Parathyroid adenoma (tissue), 2 donors: ENCODE results near the gene DLX6.

Experiments used
- H2AFZ ChIP-seq: fragments of 300-600 bp; sonication (generic); one replicate; pipeline ENCODE4 v1.7.0; 2017; ENCODE audit warnings: antibody characterized with exemption, mild to moderate bottlenecking
- H3K27ac ChIP-seq: fragments of 300-600 bp; sonication (generic); one replicate; pipeline ENCODE4 v1.7.0; 2017
- H3K27me3 ChIP-seq: fragments of 300-600 bp; sonication (generic); one replicate; pipeline ENCODE4 v1.7.0; 2017; ENCODE audit warnings: low read length; ENCODE audit not compliant: control insufficient read depth, insufficient read depth
- H3K36me3 ChIP-seq: fragments of 300-600 bp; sonication (generic); one replicate; pipeline ENCODE4 v1.7.0; 2017; ENCODE audit warnings: low read length; ENCODE audit not compliant: control insufficient read depth, insufficient read depth
- H3K4me1 ChIP-seq: fragments of 300-600 bp; sonication (generic); one replicate; pipeline ENCODE4 v1.7.0; 2017; ENCODE audit warnings: control low read depth
- H3K4me2 ChIP-seq: fragments of 300-600 bp; sonication (generic); one replicate; pipeline ENCODE4 v1.7.0; 2017; ENCODE audit warnings: low read length
- H3K4me3 ChIP-seq: fragments of 300-600 bp; sonication (generic); one replicate; pipeline ENCODE4 v1.7.0; 2017; ENCODE audit warnings: low read depth, low read length
- H3K79me2 ChIP-seq: fragments of 300-600 bp; sonication (generic); one replicate; pipeline ENCODE4 v1.7.0; 2017; ENCODE audit warnings: control low read depth
- H3K9ac ChIP-seq: fragments of 300-600 bp; sonication (generic); one replicate; pipeline ENCODE4 v1.7.0; 2017; ENCODE audit warnings: mild to moderate bottlenecking
- H3K9me3 ChIP-seq: fragments of 300-600 bp; sonication (generic); one replicate; pipeline ENCODE4 v1.7.0; 2017; ENCODE audit warnings: low read length; ENCODE audit not compliant: control insufficient read depth
- CTCF ChIP-seq: fragments of 300-600 bp; sonication (generic); IDR thresholded peaks from one replicate; pipeline ENCODE4 v1.7.0; 2017; ENCODE audit warnings: antibody characterized with exemption, mild to moderate bottlenecking
- donor health status: primary hyperparathyroidism.

Gene DLX6

GRCh38 chr7:96997512-96998032 lies 7.8 kb upstream of the DLX6 start:
- H3K4me1 ChIP-seq = no peaks in the 10 kb centered on the region
- peaks cover 14% of the 10 kb centered on the region for H3K27me3 ChIP-seq

DNA sequence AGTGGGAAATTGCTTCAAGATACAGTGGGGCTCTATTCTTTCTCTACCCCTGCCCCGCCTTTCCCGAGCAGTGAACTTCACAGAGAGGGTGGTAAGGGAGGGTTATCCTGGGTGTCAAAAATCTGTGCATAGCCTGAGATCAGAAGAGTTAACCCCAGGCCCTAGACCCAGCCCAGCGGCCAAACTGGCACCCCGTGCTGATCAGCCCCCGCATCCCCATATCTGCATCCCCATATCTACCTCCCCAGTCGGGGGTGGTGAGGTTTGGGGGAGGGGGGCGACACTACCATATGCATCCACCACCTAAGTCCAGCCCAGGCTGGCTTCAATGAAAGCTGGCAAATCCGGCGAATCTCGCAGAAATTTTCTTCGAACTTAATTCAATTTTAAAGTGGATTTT lies 7.0 kb upstream of the DLX6 start:
- Histone ChIP-seq H3K36me3 (no peaks in the 10 kb centered on the region), H3K4me1 (no peaks in the 10 kb centered on the region), H3K9me3 (no peaks in the 10 kb centered on the region), H3K27me3 (peaks cover 8% of the 10 kb centered on the region), H3K4me3 (no peak overlapping the region), H3K79me2 (no peaks in the 10 kb centered on the region), H2AFZ (no peak overlapping the region), H3K27ac (no peak overlapping the region), H3K9ac (no peak overlapping the region), H3K4me2 (no peak overlapping the region)
- TF ChIP-seq CTCF = no peak

More at GRCh38 chr7:96997512-96998032, 7.8 kb upstream of the DLX6 start:
- Histone ChIP-seq H3K79me2 (no peaks in the 10 kb centered on the region), H3K9ac (no peak overlapping the region), H3K36me3 (no peaks in the 10 kb centered on the region), H3K9me3 (no peaks in the 10 kb centered on the region), H3K4me2 (no peak overlapping the region), H3K27ac (no peak overlapping the region), H2AFZ (no peak overlapping the region), H3K4me3 (no peak overlapping the region)
- TF ChIP-seq CTCF = no peak

DNA sequence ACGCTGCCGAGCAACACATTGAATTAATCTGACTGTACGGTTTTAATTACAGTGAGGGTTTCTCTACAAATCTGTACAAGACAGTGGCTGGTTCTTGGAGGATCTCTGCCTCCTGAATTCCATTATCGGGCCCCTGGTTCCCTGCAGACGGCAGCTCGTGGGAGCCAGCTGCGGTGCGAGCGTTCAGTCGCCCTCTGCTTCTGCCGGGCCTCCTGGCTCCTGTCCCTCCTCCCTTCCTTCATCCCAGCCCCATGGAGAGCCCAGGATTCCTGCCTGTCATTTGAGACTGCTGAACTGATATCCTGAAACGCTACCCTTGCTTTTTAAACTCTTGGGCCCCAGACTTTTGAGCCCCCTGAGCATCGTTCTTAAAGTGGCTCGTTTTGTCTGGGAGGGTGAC lies 6.6 kb upstream of the DLX6 start:
- no peaks in the 10 kb centered on the region for H3K4me1 ChIP-seq
- H3K4me2 ChIP-seq = no peak overlapping the region
- no peak for TF ChIP-seq CTCF
- H2AFZ ChIP-seq = no peak overlapping the region
- H3K79me2 ChIP-seq = no peaks in the 10 kb centered on the region
- no peaks in the 10 kb centered on the region for H3K36me3 ChIP-seq
- H3K9ac ChIP-seq = no peak overlapping the region
- no peak overlapping the region for H3K4me3 ChIP-seq
- H3K9me3 ChIP-seq = no peaks in the 10 kb centered on the region
- no peak overlapping the region for H3K27ac ChIP-seq
- H3K27me3 ChIP-seq = peaks cover 9% of the 10 kb centered on the region

DNA sequence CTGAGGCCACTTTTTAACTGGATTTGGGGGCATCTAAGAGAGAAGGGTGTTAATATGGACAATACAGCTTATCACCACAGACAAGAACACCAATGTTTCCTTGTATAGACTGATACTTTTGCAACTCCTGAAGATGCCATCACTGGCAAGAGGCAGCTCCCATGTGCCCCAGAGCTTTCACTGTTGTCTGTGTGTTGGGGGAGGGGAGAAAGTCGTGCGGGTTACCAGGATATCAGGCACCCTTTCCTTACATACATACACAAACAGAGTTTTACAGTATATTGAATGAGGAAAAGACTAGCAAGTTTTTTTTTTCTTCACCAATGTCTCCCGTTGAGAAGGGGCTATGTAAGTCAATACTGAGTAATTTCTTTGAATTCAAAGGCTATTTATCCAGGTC lies 4.1 kb upstream of the DLX6 start:
- Histone ChIP-seq H3K4me2 (no peak overlapping the region), H3K36me3 (no peaks in the 10 kb centered on the region), H3K27me3 (peaks cover 21% of the 10 kb centered on the region), H3K27ac (no peak overlapping the region), H3K79me2 (no peaks in the 10 kb centered on the region), H3K4me3 (no peak overlapping the region), H2AFZ (no peak overlapping the region), H3K4me1 (no peaks in the 10 kb centered on the region), H3K9me3 (no peaks in the 10 kb centered on the region), H3K9ac (no peak overlapping the region)
- TF ChIP-seq CTCF = no peak
